AG09309 (cell line): ENCODE measurements around the gene ZBTB8A.

Experiments used
- DNase-seq: peaks from one replicate; pipeline ENCODE4 v3.0.0-alpha.2; 2010; ENCODE audit warnings: low read depth
- H3K4me3 ChIP-seq: 2 replicates; pipeline ENCODE4 v1.5.1; 2011; ENCODE audit warnings: mild to moderate bottlenecking, low read depth, low read length, moderate library complexity; ENCODE audit not compliant: control insufficient read depth
- TF ChIP-seq, protein P1 (sequence below): IDR thresholded peaks from 2 replicates; pipeline ENCODE4 v1.5.1; 2011; ENCODE audit warnings: mild to moderate bottlenecking, low read depth, low read length, inconsistent platforms; ENCODE audit not compliant: insufficient read depth, control insufficient read depth; ENCODE audit errors: missing control alignments

The ZBTB8A gene

DNA sequence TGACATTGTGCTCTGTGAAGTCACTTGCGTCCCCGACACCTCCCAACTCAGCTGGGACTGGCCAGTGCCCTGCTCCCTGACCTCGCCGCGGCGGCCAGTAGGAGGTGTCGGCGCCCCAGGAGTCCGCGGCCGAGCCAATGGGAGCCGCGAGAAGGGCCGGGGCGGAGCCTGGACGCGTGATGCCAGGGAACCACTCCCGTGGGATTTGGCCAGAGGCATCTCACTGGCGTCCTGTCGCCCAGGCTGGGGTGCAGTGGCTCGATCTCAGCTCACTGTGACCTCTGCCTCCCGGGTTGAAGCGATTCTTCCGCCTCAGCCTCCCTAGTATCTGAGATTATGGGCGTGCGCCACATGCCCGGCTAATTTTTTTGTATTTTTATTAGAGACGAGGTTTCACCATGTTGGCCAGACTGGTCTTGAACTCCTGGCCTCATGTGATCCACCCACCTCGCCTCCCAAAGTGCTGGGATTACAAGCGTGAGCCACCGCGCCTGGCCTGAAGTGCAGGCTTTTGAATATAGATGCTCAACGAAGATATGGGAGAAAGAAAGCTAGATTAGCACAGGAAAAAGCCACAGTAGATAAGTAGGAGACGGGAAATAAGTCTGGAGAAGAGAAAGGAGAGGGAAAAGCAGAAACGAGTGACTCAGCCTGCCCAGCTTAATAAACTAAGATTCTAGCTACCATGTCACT is 73.1 kb downstream of the ZBTB8A start:
- peak; percentile 8 for DNase-seq
- TF ChIP-seq, protein P1, sequence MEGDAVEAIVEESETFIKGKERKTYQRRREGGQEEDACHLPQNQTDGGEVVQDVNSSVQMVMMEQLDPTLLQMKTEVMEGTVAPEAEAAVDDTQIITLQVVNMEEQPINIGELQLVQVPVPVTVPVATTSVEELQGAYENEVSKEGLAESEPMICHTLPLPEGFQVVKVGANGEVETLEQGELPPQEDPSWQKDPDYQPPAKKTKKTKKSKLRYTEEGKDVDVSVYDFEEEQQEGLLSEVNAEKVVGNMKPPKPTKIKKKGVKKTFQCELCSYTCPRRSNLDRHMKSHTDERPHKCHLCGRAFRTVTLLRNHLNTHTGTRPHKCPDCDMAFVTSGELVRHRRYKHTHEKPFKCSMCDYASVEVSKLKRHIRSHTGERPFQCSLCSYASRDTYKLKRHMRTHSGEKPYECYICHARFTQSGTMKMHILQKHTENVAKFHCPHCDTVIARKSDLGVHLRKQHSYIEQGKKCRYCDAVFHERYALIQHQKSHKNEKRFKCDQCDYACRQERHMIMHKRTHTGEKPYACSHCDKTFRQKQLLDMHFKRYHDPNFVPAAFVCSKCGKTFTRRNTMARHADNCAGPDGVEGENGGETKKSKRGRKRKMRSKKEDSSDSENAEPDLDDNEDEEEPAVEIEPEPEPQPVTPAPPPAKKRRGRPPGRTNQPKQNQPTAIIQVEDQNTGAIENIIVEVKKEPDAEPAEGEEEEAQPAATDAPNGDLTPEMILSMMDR = peak; percentile 26
- H3K4me3 ChIP-seq = peak overlapping the region; percentile 52

DNA sequence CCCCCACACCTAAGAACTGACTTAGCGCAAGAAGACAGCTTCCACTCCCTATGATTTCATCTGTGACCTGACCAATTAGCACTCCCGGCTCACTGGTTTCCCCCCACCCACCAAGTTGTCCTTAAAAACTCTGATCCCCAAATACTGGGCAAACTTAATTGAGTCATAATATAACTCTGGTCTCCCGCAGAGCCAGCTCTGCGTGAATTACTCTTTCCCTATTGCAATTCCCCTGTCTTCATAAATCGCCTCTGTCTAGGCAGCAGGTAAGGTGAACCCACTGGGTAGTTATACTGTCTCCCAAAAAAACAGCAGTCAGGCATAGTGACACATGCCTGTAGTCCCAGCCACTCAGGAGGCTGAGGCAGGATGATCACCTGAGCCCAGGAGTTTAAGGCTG is 74.2 kb downstream of the ZBTB8A start:
- DNase-seq = no peak
- TF ChIP-seq, protein P1 = no peak
- no peak overlapping the region for H3K4me3 ChIP-seq

DNA sequence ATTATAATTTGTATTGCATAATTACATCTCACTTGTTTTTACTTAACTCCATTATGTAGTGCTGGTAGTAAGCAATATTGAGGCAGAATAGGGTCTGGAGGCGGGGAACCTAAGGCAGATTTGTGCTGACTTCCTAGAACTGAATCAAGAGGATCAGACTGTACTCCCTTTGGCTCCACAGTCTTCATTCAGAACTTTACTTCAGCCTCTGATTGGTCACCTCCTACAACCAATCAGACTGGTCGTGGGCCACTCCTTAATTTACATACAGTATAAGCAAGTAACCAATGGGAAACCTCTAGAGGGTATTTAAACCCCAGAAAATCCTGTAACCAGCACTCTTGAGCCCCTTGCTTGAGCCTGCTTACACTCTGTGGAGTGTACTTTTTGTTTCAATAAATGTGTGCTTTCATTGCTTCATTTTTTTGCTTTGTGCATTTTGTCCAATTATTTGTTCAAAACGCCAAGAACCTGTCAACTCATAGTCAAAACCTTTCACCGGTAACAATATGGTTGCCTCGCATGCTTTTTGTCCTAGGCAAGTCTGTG is 79.5 kb downstream of the ZBTB8A start:
- DNase-seq = no peak

DNA sequence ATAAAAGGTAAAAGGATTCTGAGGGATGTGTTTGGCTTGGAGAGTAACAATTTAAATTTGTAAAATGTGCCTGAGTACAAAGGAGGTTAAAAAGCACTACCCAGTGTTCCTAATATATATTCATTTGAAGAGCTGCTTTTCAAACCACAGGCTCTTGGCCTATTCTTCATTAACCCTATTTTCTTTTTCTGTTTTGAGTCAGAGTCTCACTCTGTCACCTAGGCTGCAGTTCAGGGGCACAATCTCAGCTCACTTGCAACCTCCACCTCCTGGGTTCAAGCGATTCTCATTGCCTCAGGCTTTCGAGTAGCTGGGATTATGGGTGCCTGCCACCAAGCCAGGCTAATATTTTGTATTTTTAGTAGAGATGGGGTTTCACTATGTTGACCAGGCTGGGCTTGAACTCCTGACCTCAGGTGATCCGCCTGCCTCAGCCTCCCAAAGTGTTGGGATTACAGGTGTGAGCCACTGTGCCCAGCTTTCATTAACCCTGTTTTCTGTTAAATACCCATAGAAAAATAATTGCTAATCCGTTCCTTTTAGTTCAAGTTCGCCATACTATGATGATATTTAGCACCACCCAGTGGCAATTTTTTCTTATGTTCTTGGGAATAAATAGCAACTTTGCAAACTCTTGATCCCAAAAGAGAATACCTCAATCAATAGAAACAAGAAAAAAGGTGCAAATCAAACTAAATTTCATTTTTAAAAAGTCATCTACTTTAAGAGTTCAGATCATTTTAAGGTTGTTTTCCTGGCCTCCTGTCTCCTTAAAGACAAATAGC is 80.7 kb downstream of the ZBTB8A start:
- no peak overlapping the region for H3K4me3 ChIP-seq
- no peak for DNase-seq
- TF ChIP-seq, protein P1 = peak; percentile 23

More for the DNA sequence above, 79.5 kb downstream of the ZBTB8A start:
- no peak overlapping the region for H3K4me3 ChIP-seq
- TF ChIP-seq, protein P1 = no peak

DNA sequence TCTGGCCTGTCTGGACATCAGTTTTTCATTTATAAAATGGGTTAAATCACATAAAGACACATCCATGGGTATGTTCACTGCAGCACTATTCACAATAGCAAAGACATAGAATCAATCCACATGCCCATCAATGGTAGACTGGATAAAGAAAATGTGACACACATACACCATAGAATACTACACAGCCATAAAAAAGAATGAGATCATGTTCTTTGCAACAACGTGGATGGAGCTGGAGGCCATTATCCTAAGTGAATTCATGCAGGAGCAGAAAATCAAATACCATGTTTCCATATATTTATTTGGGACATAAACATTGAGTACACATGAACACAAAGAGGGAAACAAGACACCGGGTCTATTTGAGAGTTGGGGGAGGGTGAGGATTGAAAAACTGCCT is 83.0 kb downstream of the ZBTB8A start:
- TF ChIP-seq, protein P1 = no peak
- no peak for DNase-seq
- H3K4me3 ChIP-seq = no peak overlapping the region

DNA sequence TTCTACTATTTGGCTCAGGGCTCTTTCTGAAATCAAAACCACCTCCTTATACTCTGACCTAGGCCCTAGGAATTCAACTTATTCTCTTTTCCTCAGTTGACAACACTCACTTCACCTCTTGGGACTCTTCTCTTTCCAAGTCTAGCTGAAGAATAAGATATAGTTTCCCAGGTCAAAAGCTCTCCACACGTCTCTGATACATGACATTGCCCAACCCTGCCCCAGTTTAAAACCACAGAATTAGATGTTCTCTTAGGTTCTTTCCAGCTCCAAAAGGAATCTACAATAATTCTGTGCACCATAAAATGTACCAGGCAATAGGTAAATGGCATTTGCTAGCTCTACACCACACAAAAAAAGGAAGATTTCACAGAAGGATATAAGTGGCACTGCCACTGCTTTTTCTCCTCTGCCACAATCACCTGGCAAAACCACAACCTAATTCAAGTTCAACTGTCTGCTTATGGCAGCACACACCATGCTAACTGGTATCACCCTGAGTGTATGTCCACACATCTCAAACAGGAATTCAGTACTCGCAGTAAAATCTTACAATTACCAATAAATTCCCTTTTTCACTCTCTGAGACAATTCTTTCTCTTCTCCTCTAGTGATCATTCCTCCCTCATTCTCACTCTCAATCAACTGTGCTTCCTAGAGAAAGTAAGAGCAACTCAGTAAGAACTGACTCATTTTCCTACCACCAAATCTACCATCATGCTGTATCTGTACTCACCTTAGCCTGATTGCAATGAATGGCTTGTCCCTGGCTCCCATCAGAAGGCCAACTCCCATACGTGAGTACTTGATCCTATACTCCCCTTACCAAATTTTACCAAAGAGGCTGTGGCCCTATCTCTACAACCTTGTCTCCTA is 83.8 kb downstream of the ZBTB8A start:
- DNase-seq = no peak
- TF ChIP-seq, protein P1 = no peak

More for the DNA sequence above, 83.8 kb downstream of the ZBTB8A start:
- no peak overlapping the region for H3K4me3 ChIP-seq
